NCI-H748 (cell line): ENCODE data around the gene KRTAP10-6.
"Not testable (repeated sequence)": the region's sequence is repeated elsewhere in the genome, so short reads cannot be mapped to it uniquely, and the experiment has no call there.

Experiments
- DNase-seq: peaks from one replicate; lab custom pipeline; 2025; ENCODE audit not compliant: unreplicated experiment; lab: John Stamatoyannopoulos, UW

Gene KRTAP10-6

GRCh38 chr21:44558695-44559094 is 33.6 kb downstream of the KRTAP10-6 start, which contains the start of gene KRTAP10-3:
KRTAP10-3 (minus strand) TSS chr21:44558795; CDS start chr21:44558715, 80 bp downstream.
- DNase-seq = no peak

GRCh38 chr21:44558329-44558675 is 34.0 kb downstream of the KRTAP10-6 start:
- not testable (repeated sequence) for DNase-seq

- no peak for DNase-seq
Measured at GRCh38 chr21:44557491-44558328, 34.6 kb downstream of the KRTAP10-6 start.

GRCh38 chr21:44556879-44557278 is 35.4 kb downstream of the KRTAP10-6 start:
- DNase-seq = peak; percentile 68

- no peak for DNase-seq
Measured at GRCh38 chr21:44555200-44555875, 37.0 kb downstream of the KRTAP10-6 start.

GRCh38 chr21:44552681-44553080 is 39.6 kb downstream of the KRTAP10-6 start:
- peak; percentile 37 for DNase-seq

GRCh38 chr21:44552136-44552535 is 40.2 kb downstream of the KRTAP10-6 start:
- no peak for DNase-seq

GRCh38 chr21:44551340-44551961 is 40.9 kb downstream of the KRTAP10-6 start, which contains the start of gene KRTAP10-2:
KRTAP10-2 (minus strand) TSS chr21:44551505; CDS start chr21:44551458, 47 bp downstream.
- peak; percentile 5 for DNase-seq

GRCh38 chr21:44550807-44551206 is 41.5 kb downstream of the KRTAP10-6 start:
- DNase-seq = no peak

GRCh38 chr21:44550285-44550684 is 42.0 kb downstream of the KRTAP10-6 start:
- not testable (repeated sequence) for DNase-seq

- DNase-seq = no peak
Measured at GRCh38 chr21:44549525-44550211, 42.6 kb downstream of the KRTAP10-6 start.

- DNase-seq = no peak
Measured at GRCh38 chr21:44548922-44549321, 43.4 kb downstream of the KRTAP10-6 start.

- no peak for DNase-seq
Measured at GRCh38 chr21:44548381-44548780, 43.9 kb downstream of the KRTAP10-6 start.

- peak; percentile 35 for DNase-seq
Measured at GRCh38 chr21:44547656-44548331, 44.5 kb downstream of the KRTAP10-6 start.

GRCh38 chr21:44544566-44544965 is 47.7 kb downstream of the KRTAP10-6 start:
- no peak for DNase-seq

GRCh38 chr21:44542716-44543115 is 49.6 kb downstream of the KRTAP10-6 start:
- DNase-seq = no peak
